ENCODE data around the gene PTRHD1. TPM values are rescaled to one million over a fixed set of nuclear protein-coding genes. Genes with fewer than 3 reads are reported as not detected.
"Not testable (repeated sequence)": the region's sequence is repeated elsewhere in the genome, so short reads cannot be mapped to it uniquely, and the experiment has no call there.

The PTRHD1 gene
- polyA plus RNA-seq, 2 donors = 25.8 to 30.7 TPM

DNA sequence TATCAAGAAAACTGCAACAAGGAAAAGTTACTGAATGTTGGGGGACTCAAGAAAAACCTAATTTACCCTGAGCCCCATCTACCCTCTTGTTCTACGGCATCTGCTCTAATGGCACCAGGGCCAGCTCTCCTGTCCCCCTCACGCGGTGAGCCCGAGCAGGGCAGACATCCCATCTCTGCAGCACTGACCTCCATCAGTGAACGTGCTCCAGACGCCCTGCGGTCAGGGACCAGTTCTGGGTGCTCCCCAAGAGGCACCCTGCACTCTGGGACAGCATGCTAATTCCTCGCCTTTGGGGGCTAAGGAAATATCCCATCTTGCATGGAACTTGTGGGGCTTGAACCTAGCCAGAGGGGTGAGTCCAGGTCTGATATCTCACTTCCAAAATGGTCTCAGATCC, 43.0 kb upstream of the PTRHD1 start:
- WGBS, 2 donors = 95% methylated on average over 8 of the region's 8 CpGs
- H3K27ac ChIP-seq (ENCODE audit: low read depth in 2 of 2, low read length in 1 of 2) = no peak overlapping the region
- no peaks in the 10 kb centered on the region for H3K9me3 ChIP-seq (ENCODE audit: control insufficient read depth in 2 of 2, insufficient read depth in 1 of 2, low read depth in 1 of 2, low read length in 1 of 2)
- no peak overlapping the region for H3K4me3 ChIP-seq (ENCODE audit: low read depth in 1 of 2, low read length in 2 of 2)
- H3K36me3 ChIP-seq (ENCODE audit: control insufficient read depth in 2 of 2, insufficient read depth in 2 of 2, low read length in 1 of 2) = peaks cover 0 to 35% of the 10 kb centered on the region in 2 donors
- H3K4me1 ChIP-seq (ENCODE audit: control insufficient read depth in 2 of 2, insufficient read depth in 2 of 2, low read length in 1 of 2) = no peaks in the 10 kb centered on the region
- no peaks in the 10 kb centered on the region for H3K27me3 ChIP-seq (ENCODE audit: control insufficient read depth in 1 of 2, insufficient read depth in 2 of 2, low read length in 2 of 2)

DNA sequence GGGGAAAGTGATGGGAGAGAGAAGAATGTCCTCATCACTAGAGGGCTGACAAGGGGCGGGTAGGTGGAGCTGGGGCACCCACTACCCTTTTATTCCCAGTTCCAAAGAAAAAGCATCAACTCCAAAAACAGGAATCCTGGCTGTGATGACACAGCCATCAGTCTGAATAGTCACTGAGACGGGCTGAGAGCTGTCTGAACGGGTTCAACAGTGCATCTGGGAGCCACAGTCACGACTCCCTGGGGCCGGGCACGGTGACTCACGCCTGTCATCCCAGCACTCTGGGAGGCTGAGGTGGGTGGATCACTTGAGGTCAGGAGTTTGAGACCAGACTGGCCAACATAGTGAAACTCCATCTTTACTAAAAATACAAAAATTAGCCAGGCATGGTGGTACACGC, 42.2 kb upstream of the PTRHD1 start:
- WGBS, 2 donors = 67 to 79% methylated on average over 8 of the region's 8 CpGs
- peak overlapping the region in 1 of 2 donors; percentile 1 for H3K27ac ChIP-seq (ENCODE audit: low read depth in 2 of 2, low read length in 1 of 2)
- not testable (repeated sequence) for H3K4me3 ChIP-seq (ENCODE audit: low read depth in 1 of 2, low read length in 2 of 2); H3K9me3 ChIP-seq (ENCODE audit: control insufficient read depth in 2 of 2, insufficient read depth in 1 of 2, low read depth in 1 of 2, low read length in 1 of 2); H3K27me3 ChIP-seq (ENCODE audit: control insufficient read depth in 1 of 2, insufficient read depth in 2 of 2, low read length in 2 of 2); H3K4me1 ChIP-seq (ENCODE audit: control insufficient read depth in 2 of 2, insufficient read depth in 2 of 2, low read length in 1 of 2)
- peaks cover 0 to 31% of the 10 kb centered on the region in 2 donors for H3K36me3 ChIP-seq (ENCODE audit: control insufficient read depth in 2 of 2, insufficient read depth in 2 of 2, low read length in 1 of 2)

DNA sequence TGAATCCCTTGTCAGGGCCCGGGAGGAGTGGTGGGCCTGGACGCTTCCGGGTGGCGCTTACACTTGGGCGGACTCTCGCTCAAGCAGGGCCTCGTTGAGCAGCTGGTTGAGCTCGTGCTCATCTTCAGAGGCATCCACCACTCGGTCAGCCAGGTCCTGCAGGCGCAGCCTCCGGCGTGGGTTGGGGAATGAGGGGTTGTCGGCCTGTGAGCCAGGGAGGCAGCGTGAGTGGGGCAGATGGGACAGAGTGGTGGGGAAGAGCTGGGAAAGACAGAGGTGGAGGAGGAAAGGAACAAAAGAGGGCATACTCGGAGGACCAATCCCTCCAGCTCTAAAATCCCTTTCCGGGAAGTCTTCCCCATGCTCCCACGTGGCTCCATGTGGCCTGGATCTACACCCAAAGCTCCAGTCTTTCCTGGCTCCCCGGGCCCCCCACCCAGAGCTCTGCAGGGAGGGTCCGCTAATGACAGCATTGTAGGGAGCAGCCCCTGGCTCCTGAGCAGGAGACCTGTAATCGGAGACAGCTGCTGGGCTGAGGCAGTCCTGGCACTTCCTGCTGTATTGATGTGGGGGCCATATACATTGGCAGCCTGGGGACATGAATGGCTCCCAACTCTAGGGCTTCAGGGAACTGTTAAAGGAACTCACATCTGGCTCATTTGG, 41.7 kb upstream of the PTRHD1 start:
- H3K27ac ChIP-seq (ENCODE audit: low read depth in 2 of 2, low read length in 1 of 2) = peak overlapping the region in 1 of 2 donors; percentile 1
- H3K4me3 ChIP-seq (ENCODE audit: low read depth in 1 of 2, low read length in 2 of 2) = no peak overlapping the region
- H3K36me3 ChIP-seq (ENCODE audit: control insufficient read depth in 2 of 2, insufficient read depth in 2 of 2, low read length in 1 of 2) = peaks cover 0 to 30% of the 10 kb centered on the region in 2 donors
- 94 to 96% methylated on average over 20 of the region's 20 CpGs for WGBS, 2 donors
- H3K4me1 ChIP-seq (ENCODE audit: control insufficient read depth in 2 of 2, insufficient read depth in 2 of 2, low read length in 1 of 2) = no peaks in the 10 kb centered on the region
- H3K9me3 ChIP-seq (ENCODE audit: control insufficient read depth in 2 of 2, insufficient read depth in 1 of 2, low read depth in 1 of 2, low read length in 1 of 2) = no peaks in the 10 kb centered on the region
- H3K27me3 ChIP-seq (ENCODE audit: control insufficient read depth in 1 of 2, insufficient read depth in 2 of 2, low read length in 2 of 2) = no peaks in the 10 kb centered on the region

DNA sequence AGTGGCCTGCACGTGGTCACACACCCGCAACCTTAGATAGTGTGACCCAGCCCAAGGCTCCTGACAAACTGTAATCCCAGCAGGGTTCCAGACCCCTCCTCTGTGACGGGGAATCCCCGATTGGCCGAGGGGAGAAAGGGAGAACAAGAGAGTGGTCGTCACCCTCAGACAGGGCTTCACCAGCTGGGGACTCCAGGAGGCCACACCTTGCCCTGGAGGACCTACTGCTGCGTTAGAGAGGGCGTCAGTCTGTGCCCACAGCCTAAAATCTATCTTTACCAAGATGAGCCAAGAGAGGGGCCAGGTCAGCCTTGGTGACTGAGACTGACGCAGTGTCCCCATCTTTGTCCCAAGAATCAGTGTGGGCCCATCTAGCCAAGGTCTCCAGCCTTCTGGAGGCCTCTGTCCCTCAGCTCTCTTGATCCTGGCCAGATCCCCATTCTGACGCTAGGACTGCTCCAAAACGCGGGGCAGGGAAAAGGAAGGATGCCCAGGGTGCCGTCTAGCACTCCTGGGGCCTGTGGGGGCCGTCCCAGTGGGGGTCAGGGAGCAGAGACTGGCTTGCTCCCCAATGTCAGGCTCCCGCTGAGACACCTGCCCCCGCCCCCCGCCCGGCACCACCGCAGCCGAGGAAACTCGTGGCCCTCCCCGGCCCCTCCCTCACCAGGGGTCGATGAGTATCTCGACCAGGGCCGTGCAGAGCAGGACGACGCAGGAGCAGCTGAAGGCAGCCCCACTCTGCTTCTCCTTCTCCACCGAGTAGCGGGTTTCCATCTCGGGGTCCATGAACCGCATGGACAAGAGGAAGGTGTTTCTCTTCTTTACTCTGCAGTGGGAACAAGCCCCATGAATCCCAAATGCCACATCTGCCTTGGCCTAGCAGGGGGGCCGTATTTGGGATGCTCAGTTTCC, 40.9 kb upstream of the PTRHD1 start:
- Histone ChIP-seq H3K27ac (ENCODE audit: low read depth in 2 of 2, low read length in 1 of 2) (no peak overlapping the region), H3K9me3 (ENCODE audit: control insufficient read depth in 2 of 2, insufficient read depth in 1 of 2, low read depth in 1 of 2, low read length in 1 of 2) (no peaks in the 10 kb centered on the region), H3K4me1 (ENCODE audit: control insufficient read depth in 2 of 2, insufficient read depth in 2 of 2, low read length in 1 of 2) (no peaks in the 10 kb centered on the region), H3K4me3 (ENCODE audit: low read depth in 1 of 2, low read length in 2 of 2) (no peak overlapping the region), H3K27me3 (ENCODE audit: control insufficient read depth in 1 of 2, insufficient read depth in 2 of 2, low read length in 2 of 2) (no peaks in the 10 kb centered on the region), H3K36me3 (ENCODE audit: control insufficient read depth in 2 of 2, insufficient read depth in 2 of 2, low read length in 1 of 2) (peaks cover 0 to 25% of the 10 kb centered on the region in 2 donors)
- WGBS, 2 donors = 90 to 92% methylated on average over 32 of the region's 32 CpGs

DNA sequence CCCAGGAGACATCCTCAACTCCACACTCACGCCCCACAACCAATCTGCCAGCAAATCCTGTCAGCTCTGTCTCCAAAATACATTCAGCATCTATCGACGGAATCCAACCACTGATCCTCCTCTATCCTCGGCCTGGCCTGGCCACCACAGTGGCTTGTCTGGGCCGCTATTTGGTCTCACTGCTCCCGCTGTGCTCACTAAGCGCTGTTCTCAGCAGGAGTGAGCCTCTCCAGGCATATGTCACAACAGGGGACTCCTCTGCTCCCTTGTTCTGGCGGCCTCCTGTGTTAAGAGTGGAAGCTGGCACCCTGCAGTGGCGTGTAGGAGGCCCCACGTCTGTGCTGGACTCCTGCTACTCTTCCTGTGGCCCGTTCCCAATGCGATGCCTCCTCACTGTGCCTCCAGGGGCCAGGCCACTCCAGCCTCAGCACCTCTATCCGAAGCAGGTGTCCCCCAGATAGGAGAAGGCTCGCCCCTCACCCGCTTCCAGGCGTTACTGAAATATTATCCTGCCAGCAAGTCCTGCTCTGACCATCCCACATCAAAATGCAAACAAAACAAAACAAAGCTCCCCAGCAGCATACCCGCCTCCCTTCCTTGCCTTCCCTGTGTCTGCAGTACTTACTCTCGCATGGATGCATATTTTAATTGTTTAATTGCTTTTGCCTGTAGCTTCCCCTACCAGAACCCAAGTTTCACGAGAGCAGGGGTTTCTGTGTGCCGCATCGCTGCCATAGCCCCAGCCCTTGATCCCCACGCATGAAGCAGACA, 39.9 kb upstream of the PTRHD1 start:
- H3K27me3 ChIP-seq (ENCODE audit: control insufficient read depth in 1 of 2, insufficient read depth in 2 of 2, low read length in 2 of 2) = no peaks in the 10 kb centered on the region
- peaks cover 0 to 23% of the 10 kb centered on the region in 2 donors for H3K36me3 ChIP-seq (ENCODE audit: control insufficient read depth in 2 of 2, insufficient read depth in 2 of 2, low read length in 1 of 2)
- 90 to 92% methylated on average over 22 of the region's 22 CpGs for WGBS, 2 donors
- no peak overlapping the region for H3K4me3 ChIP-seq (ENCODE audit: low read depth in 1 of 2, low read length in 2 of 2)
- no peaks in the 10 kb centered on the region for H3K4me1 ChIP-seq (ENCODE audit: control insufficient read depth in 2 of 2, insufficient read depth in 2 of 2, low read length in 1 of 2)
- H3K27ac ChIP-seq (ENCODE audit: low read depth in 2 of 2, low read length in 1 of 2) = no peak overlapping the region
- H3K9me3 ChIP-seq (ENCODE audit: control insufficient read depth in 2 of 2, insufficient read depth in 1 of 2, low read depth in 1 of 2, low read length in 1 of 2) = no peaks in the 10 kb centered on the region

- 68 to 74% methylated on average over 9 of the region's 9 CpGs for WGBS, 2 donors
- H3K36me3 ChIP-seq (ENCODE audit: control insufficient read depth in 2 of 2, insufficient read depth in 2 of 2, low read length in 1 of 2) = peaks cover 0 to 19% of the 10 kb centered on the region in 2 donors
- H3K4me3 ChIP-seq (ENCODE audit: low read depth in 1 of 2, low read length in 2 of 2) = no peak overlapping the region
- H3K27me3 ChIP-seq (ENCODE audit: control insufficient read depth in 1 of 2, insufficient read depth in 2 of 2, low read length in 2 of 2) = no peaks in the 10 kb centered on the region
- peaks cover 0 to 2% of the 10 kb centered on the region in 2 donors for H3K4me1 ChIP-seq (ENCODE audit: control insufficient read depth in 2 of 2, insufficient read depth in 2 of 2, low read length in 1 of 2)
- H3K9me3 ChIP-seq (ENCODE audit: control insufficient read depth in 2 of 2, insufficient read depth in 1 of 2, low read depth in 1 of 2, low read length in 1 of 2) = no peaks in the 10 kb centered on the region
- H3K27ac ChIP-seq (ENCODE audit: low read depth in 2 of 2, low read length in 1 of 2) = no peak overlapping the region
Measured at GRCh38 chr2:24832521-24832920, 39.3 kb upstream of the PTRHD1 start.

GRCh38 chr2:24832073-24832461, 38.9 kb upstream of the PTRHD1 start:
- Histone ChIP-seq H3K27me3 (ENCODE audit: control insufficient read depth in 1 of 2, insufficient read depth in 2 of 2, low read length in 2 of 2) (no peaks in the 10 kb centered on the region), H3K36me3 (ENCODE audit: control insufficient read depth in 2 of 2, insufficient read depth in 2 of 2, low read length in 1 of 2) (peaks cover 0 to 23% of the 10 kb centered on the region in 2 donors), H3K9me3 (ENCODE audit: control insufficient read depth in 2 of 2, insufficient read depth in 1 of 2, low read depth in 1 of 2, low read length in 1 of 2) (no peaks in the 10 kb centered on the region), H3K27ac (ENCODE audit: low read depth in 2 of 2, low read length in 1 of 2) (no peak overlapping the region), H3K4me1 (ENCODE audit: control insufficient read depth in 2 of 2, insufficient read depth in 2 of 2, low read length in 1 of 2) (peaks cover 0 to 2% of the 10 kb centered on the region in 2 donors), H3K4me3 (ENCODE audit: low read depth in 1 of 2, low read length in 2 of 2) (no peak overlapping the region)
- WGBS, 2 donors = 54 to 67% methylated on average over 12 to 14 of the region's 14 CpGs

- no peaks in the 10 kb centered on the region for H3K27me3 ChIP-seq (ENCODE audit: control insufficient read depth in 1 of 2, insufficient read depth in 2 of 2, low read length in 2 of 2)
- H3K36me3 ChIP-seq (ENCODE audit: control insufficient read depth in 2 of 2, insufficient read depth in 2 of 2, low read length in 1 of 2) = peaks cover 0 to 18% of the 10 kb centered on the region in 2 donors
- H3K4me1 ChIP-seq (ENCODE audit: control insufficient read depth in 2 of 2, insufficient read depth in 2 of 2, low read length in 1 of 2) = peaks cover 0 to 2% of the 10 kb centered on the region in 2 donors
- no peak overlapping the region for H3K27ac ChIP-seq (ENCODE audit: low read depth in 2 of 2, low read length in 1 of 2)
- no peak overlapping the region for H3K4me3 ChIP-seq (ENCODE audit: low read depth in 1 of 2, low read length in 2 of 2)
- no peaks in the 10 kb centered on the region for H3K9me3 ChIP-seq (ENCODE audit: control insufficient read depth in 2 of 2, insufficient read depth in 1 of 2, low read depth in 1 of 2, low read length in 1 of 2)
- 87 to 89% methylated on average over 13 to 18 of the region's 18 CpGs for WGBS, 2 donors
Measured at GRCh38 chr2:24831221-24832072, 38.3 kb upstream of the PTRHD1 start.

DNA sequence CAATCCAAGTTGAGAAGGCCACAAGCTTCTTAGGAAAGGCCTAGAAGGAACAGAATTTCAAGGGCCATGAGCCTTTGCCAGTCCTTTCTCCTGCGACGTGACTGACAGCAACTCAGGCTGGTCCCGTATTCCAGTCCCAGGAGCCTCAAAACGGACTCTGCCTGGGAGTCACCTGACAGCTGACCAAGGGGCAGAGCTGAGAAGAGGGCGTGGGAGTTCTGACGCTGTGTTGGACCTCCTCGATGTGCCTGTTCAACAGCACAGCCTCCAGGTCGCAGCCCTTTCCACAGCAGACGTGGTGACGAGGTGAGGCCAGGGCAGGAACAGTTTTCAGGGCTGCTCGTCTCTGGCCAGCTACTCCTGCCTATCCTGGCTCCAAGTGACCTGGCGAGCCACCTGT, 37.6 kb upstream of the PTRHD1 start:
- H3K27me3 ChIP-seq (ENCODE audit: control insufficient read depth in 1 of 2, insufficient read depth in 2 of 2, low read length in 2 of 2) = no peaks in the 10 kb centered on the region
- H3K27ac ChIP-seq (ENCODE audit: low read depth in 2 of 2, low read length in 1 of 2) = no peak overlapping the region
- WGBS, 2 donors = 86 to 92% methylated on average over 12 of the region's 12 CpGs
- peaks cover 0 to 23% of the 10 kb centered on the region in 2 donors for H3K36me3 ChIP-seq (ENCODE audit: control insufficient read depth in 2 of 2, insufficient read depth in 2 of 2, low read length in 1 of 2)
- no peak overlapping the region for H3K4me3 ChIP-seq (ENCODE audit: low read depth in 1 of 2, low read length in 2 of 2)
- H3K9me3 ChIP-seq (ENCODE audit: control insufficient read depth in 2 of 2, insufficient read depth in 1 of 2, low read depth in 1 of 2, low read length in 1 of 2) = no peaks in the 10 kb centered on the region
- H3K4me1 ChIP-seq (ENCODE audit: control insufficient read depth in 2 of 2, insufficient read depth in 2 of 2, low read length in 1 of 2) = peaks cover 0 to 2% of the 10 kb centered on the region in 2 donors

Measured in esophagus (tissue), 2 donors.